SW 1271 (cell line): ENCODE results near the gene ZNF689.
A peak's percentile ranks its signal among the peaks of the same experiment; 100 is the strongest.
"Not testable (repeated sequence)": the region's sequence is repeated elsewhere in the genome, so short reads cannot be mapped to it uniquely, and the experiment has no call there.

Experiments
- DNase-seq, 2 experiments: peaks; one replicate each; lab custom pipeline; 2025; lab: John Stamatoyannopoulos, UW

The ZNF689 gene

DNA sequence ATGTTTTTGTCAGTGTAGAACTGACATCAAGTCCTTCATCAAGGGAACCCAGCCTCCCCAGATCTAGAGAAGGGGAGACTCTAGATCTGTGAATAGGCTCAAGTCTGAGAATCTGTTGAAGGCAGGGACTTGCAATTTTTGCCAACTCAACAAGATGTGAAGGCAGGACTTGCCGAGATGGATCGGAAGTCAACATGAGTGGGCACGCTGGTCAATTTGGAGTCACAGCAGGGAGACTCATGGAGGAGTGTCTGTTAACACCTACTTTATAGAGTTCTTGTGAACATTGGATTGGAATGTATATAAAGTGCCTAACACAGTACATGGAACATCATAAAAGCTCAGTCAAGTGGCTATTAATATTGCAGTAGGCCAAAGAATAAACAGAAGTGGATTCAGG, 10.0 kb downstream of the ZNF689 start:
- DNase-seq: no peak

DNA sequence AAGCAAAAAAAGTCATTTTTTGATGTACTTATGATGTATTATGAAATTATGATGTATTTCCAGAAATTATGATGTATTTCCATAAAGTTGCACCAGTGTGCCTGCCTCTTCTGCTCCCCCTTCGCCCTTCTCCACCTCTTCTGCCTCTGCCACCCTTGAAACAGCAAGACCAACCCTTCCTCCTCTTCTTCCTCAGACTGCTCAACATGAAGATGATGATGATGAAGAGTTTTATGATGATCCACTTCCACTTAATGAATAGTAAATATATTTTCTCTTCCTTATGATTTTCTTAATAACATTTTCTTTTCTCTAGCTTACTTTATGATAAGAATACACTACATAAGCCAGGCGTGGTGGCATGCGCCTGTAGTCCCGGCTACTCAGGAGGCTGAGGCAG, 17.3 kb downstream of the ZNF689 start:
- DNase-seq: no peak

- DNase-seq: not testable (repeated sequence)
Observed at GRCh38 chr16:30590869-30591268, 19.3 kb downstream of the ZNF689 start.

DNA sequence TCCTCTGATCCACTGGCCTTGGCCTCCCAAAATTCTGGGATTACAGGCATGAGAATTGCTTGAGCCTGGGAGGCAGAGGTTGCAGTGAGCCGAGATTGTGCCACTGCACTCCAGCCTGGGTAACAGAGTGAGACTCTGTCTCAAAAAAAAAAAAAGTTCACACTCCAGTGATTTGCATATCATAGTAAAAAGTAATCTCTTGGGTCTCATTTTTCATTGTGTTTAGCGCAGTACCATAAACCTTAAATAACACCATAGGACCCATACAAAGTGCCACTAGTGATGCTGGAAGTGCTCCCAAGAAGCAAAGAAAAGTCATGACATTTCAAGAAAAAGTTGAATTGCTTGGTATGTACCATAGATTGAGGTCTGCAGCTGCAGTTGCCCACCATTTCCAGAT, 20.6 kb downstream of the ZNF689 start:
- not testable (repeated sequence) for DNase-seq

- DNase-seq: no peak
Observed at GRCh38 chr16:30588651-30589050, 21.5 kb downstream of the ZNF689 start.

- peak; percentile 97 to 99 for DNase-seq
Observed at GRCh38 chr16:30585400-30586191, 24.6 kb downstream of the ZNF689 start, which contains the start of gene ZNF785. TSS of gene ZNF785 (minus strand) at chr16:30585697. CDS start at chr16:30585611, 86 bp downstream.

DNA sequence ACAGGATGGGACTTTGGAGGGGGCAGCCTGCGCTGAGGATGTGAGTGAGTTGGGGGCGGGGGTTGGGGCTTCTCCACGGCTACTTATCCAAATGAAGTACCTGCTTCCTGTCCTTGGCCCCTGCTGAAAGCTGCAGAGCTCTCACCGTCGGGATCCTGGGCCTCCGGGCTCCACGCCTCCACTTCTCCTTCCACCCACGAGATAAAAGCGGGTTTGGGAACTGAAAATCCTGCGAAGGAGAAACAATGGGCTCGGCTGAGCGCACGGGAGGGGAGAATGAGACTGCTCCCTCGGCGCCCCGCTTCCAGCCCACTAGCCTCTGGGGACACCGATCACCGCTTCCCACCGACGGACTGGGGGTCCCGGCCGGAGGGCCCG, 25.2 kb downstream of the ZNF689 start:
- DNase-seq: no peak

DNA sequence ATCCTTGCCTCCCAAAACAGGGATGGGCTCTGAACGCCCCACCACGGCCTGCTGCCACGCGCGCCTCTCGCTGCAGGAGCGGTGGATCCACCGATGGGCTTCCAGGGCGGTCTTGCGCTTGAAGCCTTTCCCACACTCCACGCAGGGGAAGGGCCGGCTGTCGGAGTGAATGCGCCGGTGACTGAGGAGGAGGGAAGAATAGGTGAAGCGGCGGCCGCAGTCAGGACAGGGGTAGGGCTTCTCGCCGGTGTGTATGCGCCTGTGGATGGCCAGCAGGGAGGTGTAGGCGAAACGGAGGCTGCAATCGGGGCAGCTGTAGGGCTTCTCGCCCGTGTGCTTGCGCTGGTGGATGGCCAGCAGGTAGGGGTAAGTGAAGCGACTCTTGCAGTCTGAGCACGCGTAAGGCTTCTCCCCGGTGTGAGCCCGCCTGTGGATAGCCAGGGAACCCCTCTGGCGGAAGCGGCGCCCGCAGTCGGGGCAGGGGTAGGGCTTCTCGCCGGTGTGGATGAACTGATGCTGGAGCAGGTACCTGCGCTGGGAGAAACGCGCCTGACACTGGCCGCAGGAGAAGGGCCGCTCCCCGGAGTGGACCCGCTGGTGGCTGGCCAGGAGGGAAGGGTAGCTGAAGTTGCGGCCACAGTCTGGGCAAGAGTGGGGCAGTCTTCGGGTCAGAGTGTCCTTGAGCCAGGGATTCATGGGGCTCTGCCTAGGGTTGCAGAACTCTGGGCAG, 27.4 kb downstream of the ZNF689 start:
- no peak for DNase-seq

DNA sequence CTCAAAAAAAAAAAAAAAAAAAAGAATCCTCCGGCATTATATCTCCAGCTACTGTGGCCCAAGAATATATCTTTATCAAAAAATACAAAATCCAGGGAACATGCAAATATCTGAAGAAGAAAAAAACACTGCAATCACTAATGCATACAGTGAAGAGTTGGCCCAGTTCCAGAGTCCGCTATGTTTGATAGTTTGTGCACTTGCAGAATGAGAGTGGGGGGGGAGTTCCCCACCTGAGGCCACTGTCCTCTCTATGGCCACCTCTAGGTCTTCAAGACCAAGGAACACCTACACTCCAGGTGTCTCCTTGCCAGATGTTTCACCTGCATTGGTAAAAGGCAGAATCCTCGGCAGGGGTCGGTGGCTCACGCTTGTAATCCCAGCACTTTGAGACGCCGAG, 28.7 kb downstream of the ZNF689 start:
- DNase-seq: no peak

GRCh38 chr16:30574678-30575077, 35.5 kb downstream of the ZNF689 start:
- DNase-seq: no peak

DNA sequence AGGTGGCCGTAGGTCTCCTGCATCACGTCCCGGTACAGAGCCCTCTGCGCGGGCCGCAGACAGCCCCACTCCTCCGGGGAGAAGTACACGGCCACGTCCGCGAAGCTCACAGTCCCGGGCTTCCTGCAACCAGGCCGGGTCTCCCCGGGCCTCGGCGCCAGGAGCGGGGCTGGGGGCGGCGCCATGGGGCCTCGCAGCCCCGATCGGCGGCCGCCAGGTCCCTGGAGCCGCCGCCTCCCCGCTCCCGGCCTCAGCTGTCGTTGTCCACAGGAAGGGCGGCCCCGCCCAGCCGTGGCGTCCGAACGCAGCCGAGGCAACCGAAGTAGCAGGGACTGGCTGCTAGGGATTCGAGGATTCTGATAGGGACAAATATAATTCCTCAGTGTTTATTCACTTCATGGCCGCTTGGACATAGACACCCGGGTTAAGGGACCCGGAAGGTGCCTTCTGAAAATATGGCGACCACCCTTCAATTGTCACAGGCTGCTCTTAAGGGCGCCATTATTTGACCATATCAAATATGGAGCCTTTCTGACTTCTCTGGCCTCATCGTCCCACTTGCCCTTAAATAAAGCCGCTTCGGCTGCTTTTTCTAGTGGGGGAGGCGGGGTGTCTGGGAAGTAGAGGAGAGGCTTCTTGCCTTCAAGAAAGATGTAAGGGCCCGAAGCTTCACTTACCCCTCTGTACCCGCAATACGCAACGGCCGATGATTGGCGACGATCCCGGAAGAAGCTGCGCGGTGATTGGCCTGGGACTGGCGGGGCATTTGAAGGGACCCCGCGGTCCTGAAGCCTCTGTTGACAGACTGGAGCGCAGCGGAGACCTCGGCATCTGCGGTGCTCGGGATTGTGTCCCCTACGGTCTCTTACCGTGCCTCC, 38.5 kb downstream of the ZNF689 start, which contains the start of gene ZNF688:
Gene ZNF688 (minus strand): TSS at position 270 of the 878 bp plus-strand sequence. CDS start 85 bp downstream, at position 185.
- peak; percentile 91 to 97 for DNase-seq

DNA sequence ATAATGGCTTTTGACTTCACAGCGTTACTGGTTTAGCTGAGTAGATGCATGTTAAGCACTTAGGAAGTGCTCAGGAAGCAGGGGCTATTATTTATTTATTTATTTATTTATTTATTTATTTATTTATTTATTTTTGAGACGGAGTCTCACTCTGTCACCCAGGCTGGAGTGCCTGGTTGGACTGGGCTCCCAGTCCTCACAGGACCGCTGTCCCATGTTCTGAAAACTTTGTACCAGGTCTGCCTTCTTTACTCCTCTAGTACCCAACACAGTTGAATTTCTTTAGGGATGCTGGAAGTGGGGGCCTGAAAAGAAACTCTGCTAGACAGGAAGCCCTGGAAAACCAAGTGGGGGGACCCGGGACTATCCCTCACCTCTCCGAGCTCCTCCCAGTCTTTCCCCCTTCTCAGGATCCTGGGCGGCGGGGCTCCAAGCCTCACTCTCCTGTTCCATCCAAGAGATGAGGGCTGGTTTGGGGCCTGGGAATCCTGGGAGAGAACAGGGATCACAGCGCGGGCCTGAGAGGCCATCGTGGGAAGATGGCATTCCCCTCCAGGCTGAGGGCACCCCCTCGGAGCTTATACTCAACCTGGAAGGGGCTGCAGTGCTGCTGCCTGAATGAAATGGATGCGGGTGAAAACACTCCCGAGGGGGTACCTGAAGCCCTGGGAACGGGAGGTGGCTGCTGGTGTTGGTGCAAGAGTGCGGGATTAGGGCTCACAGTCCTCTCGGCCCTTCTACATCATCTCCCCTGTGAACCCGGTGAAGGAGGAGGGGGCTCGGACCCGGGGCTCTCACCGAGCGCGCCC, 39.3 kb downstream of the ZNF689 start:
- no peak for DNase-seq

DNA sequence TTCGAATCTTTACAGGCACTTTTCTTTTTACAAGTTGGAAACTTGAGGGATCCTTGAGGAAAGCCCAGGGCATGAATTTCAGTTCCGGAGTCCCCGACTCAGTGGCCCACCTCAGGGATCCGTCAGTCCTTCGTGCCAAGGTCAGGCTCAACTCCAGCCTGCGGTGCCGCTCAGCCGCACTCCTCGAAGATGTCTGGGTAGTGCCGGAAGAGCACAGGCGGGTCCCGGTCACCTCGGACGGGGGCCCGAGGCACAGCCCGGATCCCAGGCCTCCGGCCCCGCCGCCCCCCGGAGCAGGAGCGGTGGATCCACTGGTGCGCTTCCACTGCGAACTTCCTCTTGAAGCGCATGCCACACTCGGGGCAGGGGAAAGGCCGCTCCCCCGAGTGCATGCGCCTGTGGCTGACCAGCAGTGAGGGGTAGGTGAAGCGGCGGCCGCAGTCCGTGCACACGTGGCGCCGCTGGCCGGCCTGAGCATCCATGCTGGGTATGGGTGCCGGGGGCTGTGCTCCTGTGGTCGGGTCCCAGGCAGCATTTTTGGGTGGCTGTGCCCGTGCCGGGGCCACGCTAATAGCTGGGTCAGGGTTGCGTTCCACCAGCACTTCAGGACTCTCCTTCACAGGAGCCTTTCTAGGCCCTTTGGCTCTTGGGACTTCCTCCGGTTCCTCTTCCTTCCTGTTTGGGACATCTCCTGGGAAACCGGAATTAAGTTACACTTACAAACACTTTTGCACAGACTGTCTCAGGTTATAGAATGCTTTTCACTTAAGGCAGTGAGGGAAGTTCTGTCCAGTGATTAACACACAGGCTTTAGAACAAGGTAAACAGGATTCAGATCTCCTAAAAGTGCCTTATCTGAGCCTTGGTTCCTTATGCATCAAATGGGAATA, 40.2 kb downstream of the ZNF689 start:
- DNase-seq: no peak

DNA sequence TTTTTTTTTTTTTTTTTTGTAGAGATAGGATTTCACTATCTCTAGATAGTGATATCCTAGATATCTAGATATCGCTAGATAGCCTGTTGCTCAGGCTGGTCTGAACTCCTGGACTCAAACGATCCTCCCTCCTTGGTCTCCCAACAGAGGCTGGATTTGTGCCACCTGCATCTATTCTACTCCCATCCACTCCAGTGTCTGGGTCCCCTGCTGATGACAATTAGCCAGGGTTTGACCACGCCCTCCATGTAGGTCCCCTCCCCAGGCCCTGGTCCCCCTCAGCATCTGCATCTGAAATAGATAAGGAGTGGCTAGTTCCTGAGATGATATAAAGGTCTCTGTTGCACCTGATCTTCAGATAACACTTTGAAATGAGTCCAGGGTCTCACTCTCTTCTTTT, 40.9 kb downstream of the ZNF689 start:
- DNase-seq: no peak

GRCh38 chr16:30567991-30568638, 42.1 kb downstream of the ZNF689 start:
- peak in 1 of 2 experiments; percentile 36 for DNase-seq

GRCh38 chr16:30567160-30567990, 42.8 kb downstream of the ZNF689 start:
- no peak for DNase-seq

DNA sequence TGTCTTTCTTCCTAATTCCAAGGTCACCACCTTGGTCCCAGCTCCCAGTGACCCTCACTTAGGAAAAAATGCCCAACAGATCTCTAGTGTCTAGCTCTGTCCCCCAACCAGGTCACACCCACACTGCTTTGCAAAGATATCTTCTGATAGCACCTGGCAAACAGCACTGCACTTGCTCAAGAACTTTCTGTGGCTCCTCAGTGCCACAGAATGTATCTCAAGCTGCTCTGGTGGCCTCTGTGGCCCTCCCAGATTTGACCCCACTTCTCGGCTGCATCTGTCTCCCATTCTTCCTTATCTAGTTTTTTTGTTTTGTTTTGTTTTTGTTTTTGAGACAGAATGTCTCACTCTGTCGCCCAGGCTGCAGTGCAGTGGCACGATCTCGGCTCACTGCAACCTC, 43.7 kb downstream of the ZNF689 start:
- DNase-seq: no peak

GRCh38 chr16:30565984-30566383, 44.2 kb downstream of the ZNF689 start:
- DNase-seq: no peak

GRCh38 chr16:30565526-30565925, 44.7 kb downstream of the ZNF689 start:
- no peak for DNase-seq
